Natural killer cell (primary cell): ENCODE results near the gene KLK13. TPM values are rescaled to one million over a fixed set of nuclear protein-coding genes. Genes with fewer than 3 reads are reported as not detected.

ENCODE experiments used
- ATAC-seq, 3 donors: fragments of 150-1000 bp in 2 of 3; fragments of 200-7000 bp in 1 of 3; cut with Tn5 transposase; 1 replicate in 1 of 3; 2 replicates in 2 of 3; pipeline ENCODE4 v1.10.0; 2021; ENCODE audit warnings: mild to moderate bottlenecking in 2 of 3, moderate library complexity in 2 of 3
- DNase-seq, 2 donors: peaks; one replicate each; pipeline versions ENCODE4 v3.0.0 to v3.0.0-alpha.2; 2013 to 2021; ENCODE audit warnings: mixed read lengths in 1 of 2
- H3K27ac ChIP-seq: one replicate; pipeline ENCODE4 v1.5.1; 2013; ENCODE audit warnings: mild to moderate bottlenecking, low read length
- H3K27me3 ChIP-seq: one replicate; pipeline ENCODE4 v1.6.1; 2013; ENCODE audit warnings: low read length; ENCODE audit not compliant: control insufficient read depth, insufficient read depth
- H3K36me3 ChIP-seq: one replicate; pipeline ENCODE4 v1.6.1; 2013; ENCODE audit warnings: low read length; ENCODE audit not compliant: control insufficient read depth, insufficient read depth
- H3K4me1 ChIP-seq: one replicate; pipeline ENCODE4 v1.6.1; 2013; ENCODE audit warnings: low read length; ENCODE audit not compliant: control insufficient read depth, insufficient read depth
- H3K4me3 ChIP-seq: one replicate; pipeline ENCODE4 v1.5.1; 2013; ENCODE audit warnings: low read length
- H3K9me3 ChIP-seq: one replicate; pipeline ENCODE4 v1.6.1; 2013; ENCODE audit warnings: low read length; ENCODE audit not compliant: control insufficient read depth, insufficient read depth
- H3K27ac Mint-ChIP-seq, 2 donors: one replicate each; pipeline ENCODE4 v1.8.0; 2022; ENCODE audit warnings: mild to moderate bottlenecking in 2 of 2, mixed read lengths in 2 of 2, moderate library complexity in 1 of 2
- H3K27me3 Mint-ChIP-seq, 2 donors: one replicate each; pipeline ENCODE4 v1.8.0; 2022; ENCODE audit warnings: low read depth in 2 of 2, mixed read lengths in 2 of 2
- H3K36me3 Mint-ChIP-seq: one replicate; pipeline ENCODE4 v1.8.0; 2022; ENCODE audit warnings: mixed read lengths
- H3K4me1 Mint-ChIP-seq, 2 donors: one replicate each; pipeline ENCODE4 v1.8.0; 2022; ENCODE audit warnings: mixed read lengths in 2 of 2
- H3K4me3 Mint-ChIP-seq: one replicate; pipeline ENCODE4 v1.8.0; 2022; ENCODE audit warnings: mild to moderate bottlenecking, moderate library complexity, mixed read lengths
- H3K9me3 Mint-ChIP-seq, 2 donors: one replicate each; pipeline ENCODE4 v1.8.0; 2022; ENCODE audit warnings: mixed read lengths in 2 of 2
- CTCF ChIP-seq: fragments of 200-600 bp; IDR thresholded peaks from one replicate; pipeline ENCODE4 v1.8.0; 2022; ENCODE audit warnings: antibody characterized with exemption
- WGBS: methylation state at CpG from one replicate; pipeline ENCODE4 v1.1.7; 2013; ENCODE audit warnings: missing lambda C conversion rate; ENCODE audit not compliant: insufficient coverage; 5-methylcytosine and 5-hydroxymethylcytosine counted together
- intact Hi-C: fragments of 100-400 bp; cut with micrococcal nuclease; formaldehyde crosslinking; loops from one replicate; pipeline ENCODE4 v1.14.2; 2022
- total RNA-seq, 4 donors: library from RNA; stranded (reverse); fragments of 120-200 nt in 1 of 4; gene quantifications; one replicate each; pipeline versions ENCODE4 v1.2.3 to v1.2.4, GENCODE V29; 2013 to 2022

KLK13 gene
- total RNA-seq, 3 donors from 2014 or later (not counting 1 experiment from before 2014, with no cell fraction given) = not detected

GRCh38 chr19:51025401-51025800 lies 39.5 kb downstream of the KLK13 start:
- DNase-seq (no peak), ATAC-seq (no peak)
- intact Hi-C loops = no loop called here
- H3K4me1 Mint-ChIP-seq = no peaks in the 10 kb centered on the region
- Histone ChIP-seq H3K9me3 (no peaks in the 10 kb centered on the region), H3K4me3 (no peak overlapping the region), H3K4me1 (no peaks in the 10 kb centered on the region), H3K36me3 (no peaks in the 10 kb centered on the region), H3K27me3 (peaks cover 5% of the 10 kb centered on the region), H3K27ac (no peak overlapping the region)
- H3K36me3 Mint-ChIP-seq = no peaks in the 10 kb centered on the region
- no peak overlapping the region for H3K4me3 Mint-ChIP-seq
- peaks cover 0 to 21% of the 10 kb centered on the region in 2 donors for H3K27me3 Mint-ChIP-seq
- no peak for TF ChIP-seq CTCF
- H3K27ac Mint-ChIP-seq = no peak overlapping the region
- 88% methylated on average over 1 of the region's 6 CpGs for WGBS
- no peaks in the 10 kb centered on the region for H3K9me3 Mint-ChIP-seq

GRCh38 chr19:51024924-51025323 lies 40.0 kb downstream of the KLK13 start:
- no peaks in the 10 kb centered on the region for H3K9me3 Mint-ChIP-seq

GRCh38 chr19:51023946-51024345 lies 40.9 kb downstream of the KLK13 start:
- intact Hi-C loops = loop anchor here (5.0 kb wide), 1 partner anchor 68 kb away; no protein-coding TSS in a partner anchor
- H3K4me3 Mint-ChIP-seq = no peak overlapping the region
- DNase-seq (no peak), ATAC-seq (no peak)
- peaks cover 10% of the 10 kb centered on the region for H3K4me1 ChIP-seq
- TF ChIP-seq CTCF = no peak
- peaks cover 13% of the 10 kb centered on the region for H3K27me3 ChIP-seq
- 75% methylated on average over 10 of the region's 11 CpGs for WGBS
- H3K27me3 Mint-ChIP-seq = peaks cover 8 to 29% of the 10 kb centered on the region in 2 donors
- no peaks in the 10 kb centered on the region for H3K9me3 Mint-ChIP-seq
- H3K27ac Mint-ChIP-seq = no peak overlapping the region
- H3K4me1 Mint-ChIP-seq = peaks cover 6 to 10% of the 10 kb centered on the region in 2 donors
- H3K36me3 Mint-ChIP-seq = no peaks in the 10 kb centered on the region
- H3K27ac ChIP-seq = no peak overlapping the region
- H3K4me3 ChIP-seq = no peak overlapping the region
- no peaks in the 10 kb centered on the region for H3K36me3 ChIP-seq
- H3K9me3 ChIP-seq = no peaks in the 10 kb centered on the region

More at GRCh38 chr19:51024924-51025323, 40.0 kb downstream of the KLK13 start:
- H3K4me3 ChIP-seq = no peak overlapping the region
- intact Hi-C loops = loop anchor here (5.0 kb wide), 1 partner anchor 67 kb away; no protein-coding TSS in a partner anchor
- H3K27me3 ChIP-seq = peaks cover 6% of the 10 kb centered on the region
- H3K27ac Mint-ChIP-seq = no peak overlapping the region
- no peak overlapping the region for H3K27ac ChIP-seq
- H3K4me1 Mint-ChIP-seq = peaks cover 3% of the 10 kb centered on the region in 2 donors
- no peaks in the 10 kb centered on the region for H3K36me3 Mint-ChIP-seq
- no peak for ATAC-seq
- no peak overlapping the region for H3K4me3 Mint-ChIP-seq
- H3K27me3 Mint-ChIP-seq = peaks cover 4 to 23% of the 10 kb centered on the region in 2 donors
- H3K4me1 ChIP-seq = peaks cover under 1% of the 10 kb centered on the region
- H3K9me3 ChIP-seq = no peaks in the 10 kb centered on the region
- no peak for DNase-seq
- WGBS = 56% methylated on average over 5 of the region's 5 CpGs
- no peak for TF ChIP-seq CTCF
- no peaks in the 10 kb centered on the region for H3K36me3 ChIP-seq

- no peak for ATAC-seq
- no peak overlapping the region for H3K27ac ChIP-seq
- H3K9me3 ChIP-seq = no peaks in the 10 kb centered on the region
- no peak for DNase-seq
- H3K27ac Mint-ChIP-seq = no peak overlapping the region
- 72% methylated on average over 14 of the region's 14 CpGs for whole genome bisulfite sequencing
- peaks cover 10 to 18% of the 10 kb centered on the region in 2 donors for H3K4me1 Mint-ChIP-seq
- peaks cover 14% of the 10 kb centered on the region for H3K27me3 ChIP-seq
- intact Hi-C loops = loop anchor here (5.0 kb wide), 1 partner anchor 70 kb away; no protein-coding TSS in a partner anchor
- peaks cover 21 to 36% of the 10 kb centered on the region in 2 donors for H3K27me3 Mint-ChIP-seq
- H3K4me3 ChIP-seq = no peak overlapping the region
- H3K9me3 Mint-ChIP-seq = no peaks in the 10 kb centered on the region
- H3K4me1 ChIP-seq = peaks cover 18% of the 10 kb centered on the region
- H3K36me3 ChIP-seq = no peaks in the 10 kb centered on the region
- H3K36me3 Mint-ChIP-seq = no peaks in the 10 kb centered on the region
- no peak overlapping the region for H3K4me3 Mint-ChIP-seq
- no peak for TF ChIP-seq CTCF
Observed at GRCh38 chr19:51022526-51022925, 42.4 kb downstream of the KLK13 start.
